Endometrial microvascular endothelial cells (primary cell): ENCODE data around the gene IL21R. TPM values are rescaled to one million over a fixed set of nuclear protein-coding genes. Genes with fewer than 3 reads are reported as not detected.

Source experiments
- in situ Hi-C: cut with HindIII; loops from 2 replicates; pipeline ENCODE4 v1.10.0; 2017; ENCODE audit warnings: low sequenced_read_pairs, low pct_unique_long_range_greater_than_20kb; ENCODE audit errors: inconsistent ontology term
- total RNA-seq: library from RNA; depleted of rRNA; stranded (reverse); fragments of >200 nt; gene quantifications from one replicate; pipeline ENCODE4 v1.2.3, GENCODE V29; 2015; ENCODE audit errors: inconsistent ontology term

Gene IL21R
- total RNA-seq, result not detected

- in situ Hi-C loops, result no loop called here
Observed at GRCh38 chr16:27401768-27402568, at the start of gene IL21R. Gene IL21R, plus strand, starts transcription at chr16:27402174. Its CDS starts 27,898 bp downstream, at chr16:27430072.

GRCh38 chr16:27353853-27354252, 48.1 kb upstream of the IL21R start:
- in situ Hi-C loops, result loop anchor here (25.0 kb wide), 1 partner anchor 92 kb away; the partner anchor contains the start of gene NSMCE1

- in situ Hi-C loops, result loop anchor here (25.0 kb wide), 1 partner anchor 93 kb away; the partner anchor contains the start of gene NSMCE1
Observed at GRCh38 chr16:27355610-27356009, 46.4 kb upstream of the IL21R start.

GRCh38 chr16:27356794-27357193, 45.2 kb upstream of the IL21R start:
- in situ Hi-C loops, result loop anchor here (25.0 kb wide), 1 partner anchor 94 kb away; the partner anchor contains the start of gene NSMCE1

- in situ Hi-C loops, result loop anchor here (25.0 kb wide), 1 partner anchor 97 kb away; the partner anchor contains the start of gene NSMCE1
Observed at GRCh38 chr16:27359051-27359450, 42.9 kb upstream of the IL21R start.

GRCh38 chr16:27359615-27360014, 42.4 kb upstream of the IL21R start:
- in situ Hi-C loops, result loop anchor here (25.0 kb wide), 1 partner anchor 97 kb away; the partner anchor contains the start of gene NSMCE1

- in situ Hi-C loops, result loop anchor here (25.0 kb wide), 1 partner anchor 100 kb away; the partner anchor contains the start of gene NSMCE1
Observed at GRCh38 chr16:27361987-27362386, 40.0 kb upstream of the IL21R start.

- in situ Hi-C loops, result loop anchor here (25.0 kb wide), 1 partner anchor 100 kb away; the partner anchor contains the start of gene NSMCE1
Observed at GRCh38 chr16:27362570-27363245, 39.3 kb upstream of the IL21R start.

GRCh38 chr16:27363246-27363632, 38.7 kb upstream of the IL21R start:
- in situ Hi-C loops, result loop anchor here (25.0 kb wide), 1 partner anchor 101 kb away; the partner anchor contains the start of gene NSMCE1

- in situ Hi-C loops, result loop anchor here (25.0 kb wide), 1 partner anchor 101 kb away; the partner anchor contains the start of gene NSMCE1
Observed at GRCh38 chr16:27363797-27364196, 38.2 kb upstream of the IL21R start.

- in situ Hi-C loops, result loop anchor here (25.0 kb wide), 1 partner anchor 102 kb away; the partner anchor contains the start of gene NSMCE1
Observed at GRCh38 chr16:27364493-27365141, 37.4 kb upstream of the IL21R start.

GRCh38 chr16:27365142-27366089, 36.6 kb upstream of the IL21R start:
- in situ Hi-C loops, result loop anchor here (25.0 kb wide), 1 partner anchor 103 kb away; the partner anchor contains the start of gene NSMCE1

GRCh38 chr16:27366687-27367460, 35.1 kb upstream of the IL21R start:
- in situ Hi-C loops, result loop anchor here (25.0 kb wide), 1 partner anchor 105 kb away; the partner anchor contains the start of gene NSMCE1

GRCh38 chr16:27367461-27368357, 34.3 kb upstream of the IL21R start:
- in situ Hi-C loops, result loop anchor here (25.0 kb wide), 1 partner anchor 105 kb away; the partner anchor contains the start of gene NSMCE1

- in situ Hi-C loops, result loop anchor here (25.0 kb wide), 1 partner anchor 106 kb away; the partner anchor contains the start of gene NSMCE1
Observed at GRCh38 chr16:27368358-27368722, 33.6 kb upstream of the IL21R start.

GRCh38 chr16:27369806-27370205, 32.2 kb upstream of the IL21R start:
- in situ Hi-C loops, result loop anchor here (25.0 kb wide), 1 partner anchor 108 kb away; the partner anchor contains the start of gene NSMCE1
